Loucy (cell line): ENCODE results near the gene LCE5A.

Experiments
- H2AFZ ChIP-seq: fragments of 200-600 bp; sonication (generic); 2 replicates; pipeline ENCODE4 v1.6.0; 2016; ENCODE audit warnings: antibody characterized with exemption, mild to moderate bottlenecking, low read length, moderate library complexity
- H3F3A ChIP-seq: fragments of 200-600 bp; 2 replicates; pipeline ENCODE4 v1.6.0; 2016; ENCODE audit warnings: antibody characterized with exemption, low read depth, mild to moderate bottlenecking
- H3K27me3 ChIP-seq: fragments of 200-600 bp; sonication (generic); 2 replicates; pipeline ENCODE4 v1.6.1; 2014; ENCODE audit warnings: low read length, mild to moderate bottlenecking; ENCODE audit not compliant: insufficient read depth, poor library complexity, severe bottlenecking
- H3K36me3 ChIP-seq: fragments of 200-600 bp; sonication (generic); 2 replicates; pipeline ENCODE4 v1.6.1; 2016; ENCODE audit warnings: low read length; ENCODE audit not compliant: insufficient read depth
- H3K4me1 ChIP-seq: fragments of 200-600 bp; sonication (generic); 2 replicates; pipeline ENCODE4 v1.5.1; 2014; ENCODE audit warnings: low read length, mild to moderate bottlenecking; ENCODE audit not compliant: insufficient read depth, poor library complexity, severe bottlenecking
- H3K4me2 ChIP-seq: fragments of 200-600 bp; sonication (generic); 2 replicates; pipeline ENCODE4 v1.6.0; 2014; ENCODE audit warnings: antibody characterized with exemption, low read length, low read depth, mild to moderate bottlenecking; ENCODE audit not compliant: poor library complexity, severe bottlenecking
- H3K4me3 ChIP-seq: fragments of 200-600 bp; sonication (generic); 2 replicates; pipeline ENCODE4 v1.5.1; 2014; ENCODE audit warnings: low read length, mild to moderate bottlenecking, mixed read lengths; ENCODE audit not compliant: poor library complexity, severe bottlenecking
- H3K79me2 ChIP-seq: fragments of 200-600 bp; sonication (generic); 2 replicates; pipeline ENCODE4 v1.6.1; 2014; ENCODE audit warnings: low read length; ENCODE audit not compliant: insufficient read depth
- H3K9ac ChIP-seq: fragments of 200-600 bp; sonication (generic); 2 replicates; pipeline ENCODE4 v1.6.0; 2014; ENCODE audit warnings: mild to moderate bottlenecking, low read depth, low read length, moderate library complexity; ENCODE audit not compliant: poor library complexity, severe bottlenecking
- H3K9me2 ChIP-seq: fragments of 200-600 bp; sonication (generic); replicated peaks from 2 replicates; pipeline ENCODE4 v1.6.1; 2016; ENCODE audit warnings: low read depth, low read length, mixed read lengths
- H3K9me3 ChIP-seq: fragments of 200-600 bp; sonication (generic); 2 replicates; pipeline ENCODE4 v1.6.1; 2014; ENCODE audit warnings: mild to moderate bottlenecking, antibody characterized with exemption, low read length, low read depth; ENCODE audit not compliant: insufficient read depth
- H4K20me1 ChIP-seq: fragments of 200-600 bp; sonication (generic); 2 replicates; pipeline ENCODE4 v1.6.0; 2014; ENCODE audit warnings: antibody characterized with exemption, low read length, mild to moderate bottlenecking; ENCODE audit not compliant: insufficient read depth, poor library complexity, severe bottlenecking
- EZH2phosphoT487 ChIP-seq: fragments of 200-600 bp; IDR thresholded peaks from 2 replicates; pipeline ENCODE4 v1.6.1; 2018; ENCODE audit warnings: antibody characterized with exemption, mild to moderate bottlenecking, moderate library complexity, borderline replicate concordance
- TF ChIP-seq, protein P1 (sequence below): fragments of 200-600 bp; sonication (generic); conservative IDR thresholded peaks from 2 replicates; pipeline ENCODE4 v1.5.1; 2014; ENCODE audit warnings: mild to moderate bottlenecking, antibody characterized with exemption, low read length

LCE5A gene

DNA sequence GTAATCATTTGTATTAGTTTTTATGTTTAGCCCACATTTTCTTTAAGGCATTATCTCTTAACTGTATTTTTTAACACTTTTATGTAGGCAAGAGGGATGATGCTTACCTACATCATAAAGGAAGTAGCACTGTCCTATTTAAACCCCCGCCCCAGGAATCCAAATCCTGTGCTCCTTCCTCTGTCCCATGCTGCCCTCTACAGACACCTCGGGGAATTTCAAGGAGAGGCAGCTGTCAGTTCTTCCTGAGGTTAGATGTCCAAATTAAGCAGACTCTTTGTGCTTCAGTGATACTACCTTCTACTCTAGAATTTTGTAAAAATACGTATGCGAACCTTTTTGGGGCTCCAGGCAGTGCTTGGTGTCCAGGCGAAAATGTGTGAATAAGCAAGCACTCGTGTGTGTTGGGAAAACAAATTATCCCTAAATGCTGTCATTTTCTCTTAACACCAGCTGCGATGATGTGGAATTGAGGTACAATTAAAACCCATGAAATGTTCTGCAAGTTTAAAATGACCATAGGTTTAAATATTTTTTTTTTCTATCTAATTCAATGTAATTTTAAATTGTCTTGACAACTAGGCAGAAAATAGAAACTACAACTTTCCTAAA lies 22.8 kb downstream of the LCE5A start:
- no peaks in the 10 kb centered on the region for H3K4me1 ChIP-seq
- H3K36me3 ChIP-seq: no peaks in the 10 kb centered on the region
- H3K4me3 ChIP-seq: no peak overlapping the region
- no peaks in the 10 kb centered on the region for H3F3A ChIP-seq
- no peak overlapping the region for H2AFZ ChIP-seq
- H3K27me3 ChIP-seq: no peaks in the 10 kb centered on the region
- no peaks in the 10 kb centered on the region for H3K9me2 ChIP-seq
- H3K79me2 ChIP-seq: no peaks in the 10 kb centered on the region
- no peaks in the 10 kb centered on the region for H3K9me3 ChIP-seq
- H3K4me2 ChIP-seq: no peak overlapping the region
- H3K9ac ChIP-seq: no peak overlapping the region
- H4K20me1 ChIP-seq: no peaks in the 10 kb centered on the region
- TF ChIP-seq, protein P1, sequence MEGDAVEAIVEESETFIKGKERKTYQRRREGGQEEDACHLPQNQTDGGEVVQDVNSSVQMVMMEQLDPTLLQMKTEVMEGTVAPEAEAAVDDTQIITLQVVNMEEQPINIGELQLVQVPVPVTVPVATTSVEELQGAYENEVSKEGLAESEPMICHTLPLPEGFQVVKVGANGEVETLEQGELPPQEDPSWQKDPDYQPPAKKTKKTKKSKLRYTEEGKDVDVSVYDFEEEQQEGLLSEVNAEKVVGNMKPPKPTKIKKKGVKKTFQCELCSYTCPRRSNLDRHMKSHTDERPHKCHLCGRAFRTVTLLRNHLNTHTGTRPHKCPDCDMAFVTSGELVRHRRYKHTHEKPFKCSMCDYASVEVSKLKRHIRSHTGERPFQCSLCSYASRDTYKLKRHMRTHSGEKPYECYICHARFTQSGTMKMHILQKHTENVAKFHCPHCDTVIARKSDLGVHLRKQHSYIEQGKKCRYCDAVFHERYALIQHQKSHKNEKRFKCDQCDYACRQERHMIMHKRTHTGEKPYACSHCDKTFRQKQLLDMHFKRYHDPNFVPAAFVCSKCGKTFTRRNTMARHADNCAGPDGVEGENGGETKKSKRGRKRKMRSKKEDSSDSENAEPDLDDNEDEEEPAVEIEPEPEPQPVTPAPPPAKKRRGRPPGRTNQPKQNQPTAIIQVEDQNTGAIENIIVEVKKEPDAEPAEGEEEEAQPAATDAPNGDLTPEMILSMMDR: peak; percentile 93
- TF ChIP-seq EZH2phosphoT487: no peak

GRCh38 chr1:152535774-152536173 lies 25.2 kb downstream of the LCE5A start:
- H3K79me2 ChIP-seq: no peaks in the 10 kb centered on the region
- TF ChIP-seq, protein P1: no peak
- no peak for TF ChIP-seq EZH2phosphoT487
- no peaks in the 10 kb centered on the region for H3F3A ChIP-seq
- no peaks in the 10 kb centered on the region for H3K36me3 ChIP-seq
- no peak overlapping the region for H3K4me3 ChIP-seq
- H3K4me1 ChIP-seq: no peaks in the 10 kb centered on the region
- no peaks in the 10 kb centered on the region for H3K27me3 ChIP-seq
- no peaks in the 10 kb centered on the region for H3K9me2 ChIP-seq
- no peak overlapping the region for H3K9ac ChIP-seq
- no peak overlapping the region for H2AFZ ChIP-seq
- no peaks in the 10 kb centered on the region for H3K9me3 ChIP-seq
- H4K20me1 ChIP-seq: no peaks in the 10 kb centered on the region
- no peak overlapping the region for H3K4me2 ChIP-seq

DNA sequence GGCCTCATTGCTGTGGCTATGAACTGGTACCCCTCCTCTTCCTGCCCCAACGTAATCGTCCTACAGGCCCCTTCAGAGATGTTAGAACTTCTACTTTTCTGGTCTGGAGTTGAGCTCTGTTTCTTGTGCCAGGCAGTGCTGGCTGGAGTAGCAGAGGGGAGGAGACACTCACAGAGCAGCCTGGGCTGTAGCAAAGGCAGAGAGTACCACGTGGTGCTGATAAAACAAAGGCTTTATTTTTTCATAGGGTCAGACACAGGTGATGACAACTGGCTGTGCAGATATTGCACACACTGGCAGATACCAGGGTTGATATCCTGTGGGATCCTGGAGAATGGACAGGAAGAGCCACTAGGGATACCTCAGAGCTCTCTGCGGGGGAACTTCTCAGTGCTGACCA lies 26.9 kb downstream of the LCE5A start:
- Histone ChIP-seq H3K4me1 (no peaks in the 10 kb centered on the region), H3K4me2 (no peak overlapping the region), H3K4me3 (no peak overlapping the region), H3K9me2 (no peaks in the 10 kb centered on the region), H3K36me3 (no peaks in the 10 kb centered on the region), H3K27me3 (no peaks in the 10 kb centered on the region), H3K9ac (no peak overlapping the region), H3F3A (no peaks in the 10 kb centered on the region), H2AFZ (no peak overlapping the region), H3K79me2 (no peaks in the 10 kb centered on the region), H3K9me3 (no peaks in the 10 kb centered on the region), H4K20me1 (no peaks in the 10 kb centered on the region)
- no peak for TF ChIP-seq EZH2phosphoT487
- TF ChIP-seq, protein P1: no peak
